Astrocyte (in vitro differentiated cells and primary cell): ENCODE measurements around the gene TBC1D19. TPM values are rescaled to one million over a fixed set of nuclear protein-coding genes. Genes with fewer than 3 reads are reported as not detected.

ENCODE experiments used
- DNase-seq: peaks from one replicate; pipeline ENCODE4 v3.0.0-alpha.2; 2010; ENCODE audit warnings: low read depth
- FAIRE-seq: peaks from 2 replicates; lab custom pipeline; 2011; peaks lifted over from hg19 to GRCh38; lab: Jason Lieb, UNC
- H2AFZ ChIP-seq: 2 replicates; pipeline ENCODE4 v1.6.0; 2012; ENCODE audit warnings: low read depth, low read length, inconsistent platforms
- H3K27ac ChIP-seq: 2 replicates; pipeline ENCODE4 v1.5.1; 2011; ENCODE audit warnings: low read depth, low read length, inconsistent platforms
- H3K27me3 ChIP-seq: 2 replicates; pipeline ENCODE4 v1.6.0; 2011; ENCODE audit warnings: low read length, inconsistent platforms; ENCODE audit not compliant: insufficient read depth
- H3K36me3 ChIP-seq: 2 replicates; pipeline ENCODE4 v1.5.1; 2011; ENCODE audit warnings: low read length, inconsistent platforms; ENCODE audit not compliant: insufficient read depth
- H3K4me1 ChIP-seq: 2 replicates; pipeline ENCODE4 v1.5.1; 2011; ENCODE audit warnings: low read length, inconsistent platforms; ENCODE audit not compliant: insufficient read depth
- H3K4me2 ChIP-seq: 2 replicates; pipeline ENCODE4 v1.6.0; 2012; ENCODE audit warnings: low read length, inconsistent platforms
- H3K4me3 ChIP-seq: 2 replicates; pipeline ENCODE4 v1.5.1; 2011; ENCODE audit warnings: low read depth, mild to moderate bottlenecking, low read length, inconsistent platforms; ENCODE audit not compliant: insufficient read depth
- H3K79me2 ChIP-seq: 2 replicates; pipeline ENCODE4 v1.6.0; 2012; ENCODE audit warnings: mild to moderate bottlenecking, low read length, inconsistent platforms; ENCODE audit not compliant: insufficient read depth
- H3K9ac ChIP-seq: 2 replicates; pipeline ENCODE4 v1.6.0; 2012; ENCODE audit warnings: mild to moderate bottlenecking, low read length, inconsistent platforms
- H3K9me3 ChIP-seq: 2 replicates; pipeline ENCODE4 v1.5.1; 2012; ENCODE audit warnings: low read depth, mild to moderate bottlenecking, low read length, inconsistent platforms; ENCODE audit not compliant: insufficient read depth
- H4K20me1 ChIP-seq: 2 replicates; pipeline ENCODE4 v1.6.0; 2012; ENCODE audit warnings: low read length, inconsistent platforms; ENCODE audit not compliant: insufficient read depth
- H3K27ac Mint-ChIP-seq: one replicate; pipeline ENCODE4 v1.8.0; 2021; ENCODE audit warnings: mild to moderate bottlenecking, mixed read lengths; ENCODE audit not compliant: unreplicated experiment
- H3K27me3 Mint-ChIP-seq: one replicate; pipeline ENCODE4 v1.8.0; 2021; ENCODE audit warnings: low read depth, mixed read lengths; ENCODE audit not compliant: unreplicated experiment
- H3K36me3 Mint-ChIP-seq: one replicate; pipeline ENCODE4 v1.8.0; 2021; ENCODE audit warnings: low read depth, mixed read lengths; ENCODE audit not compliant: unreplicated experiment
- H3K4me1 Mint-ChIP-seq: one replicate; pipeline ENCODE4 v1.8.0; 2021; ENCODE audit warnings: low read depth, mixed read lengths; ENCODE audit not compliant: unreplicated experiment
- H3K4me3 Mint-ChIP-seq: one replicate; pipeline ENCODE4 v1.8.0; 2021; ENCODE audit warnings: mild to moderate bottlenecking, moderate library complexity, mixed read lengths; ENCODE audit not compliant: unreplicated experiment
- H3K9me3 Mint-ChIP-seq: one replicate; pipeline ENCODE4 v1.8.0; 2021; ENCODE audit warnings: mild to moderate bottlenecking, mixed read lengths; ENCODE audit not compliant: unreplicated experiment
- EZH2 ChIP-seq: IDR thresholded peaks from 2 replicates; pipeline ENCODE4 v1.6.1; 2012; ENCODE audit warnings: mild to moderate bottlenecking, low read length, inconsistent platforms; ENCODE audit not compliant: insufficient read depth
- total RNA-seq: library from RNA; stranded (reverse); gene quantifications from 2 replicates; pipeline ENCODE4 v1.2.1, GENCODE V29; 2021
- TF ChIP-seq, protein P1 (sequence below): IDR thresholded peaks from 2 replicates; pipeline ENCODE4 v1.5.1; 2011; ENCODE audit warnings: low read depth, mild to moderate bottlenecking, inconsistent platforms, low read length, moderate library complexity; ENCODE audit not compliant: insufficient read depth

TBC1D19 gene
- total RNA-seq, 1 donor from 2014 or later = 10.5 TPM

DNA sequence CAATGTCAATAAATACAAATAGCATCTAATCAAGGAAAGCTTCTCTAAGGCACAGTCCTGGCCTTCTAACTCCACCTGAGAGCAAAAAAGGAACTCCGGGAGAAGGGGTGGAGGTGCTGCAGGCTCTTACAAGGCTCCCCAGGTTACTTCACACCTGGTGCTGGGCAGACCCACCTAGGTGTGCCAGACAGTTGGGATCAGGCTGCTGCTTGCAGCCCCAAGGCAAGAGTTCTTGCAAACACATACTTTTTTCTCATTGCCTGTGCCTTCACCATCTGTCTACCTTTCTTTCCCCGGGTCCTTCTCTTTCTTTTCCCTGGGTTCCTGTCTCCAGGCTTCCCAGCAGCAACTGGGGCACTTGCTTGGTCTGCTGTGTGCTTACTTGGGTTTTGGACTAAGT, 195.3 kb downstream of the TBC1D19 start:
- peaks cover 2% of the 10 kb centered on the region for H3K4me1 Mint-ChIP-seq
- FAIRE-seq (no peak), DNase-seq (no peak)
- Histone ChIP-seq H3K4me1 (peaks cover 13% of the 10 kb centered on the region), H3K4me2 (no peak overlapping the region), H3K27me3 (no peaks in the 10 kb centered on the region), H2AFZ (no peak overlapping the region), H4K20me1 (no peaks in the 10 kb centered on the region), H3K36me3 (peaks cover 5% of the 10 kb centered on the region), H3K9me3 (no peaks in the 10 kb centered on the region), H3K27ac (no peak overlapping the region), H3K9ac (no peak overlapping the region), H3K4me3 (no peak overlapping the region), H3K79me2 (no peaks in the 10 kb centered on the region)
- H3K4me3 Mint-ChIP-seq = no peak overlapping the region
- peaks cover 6% of the 10 kb centered on the region for H3K36me3 Mint-ChIP-seq
- no peaks in the 10 kb centered on the region for H3K9me3 Mint-ChIP-seq
- TF ChIP-seq, protein P1, sequence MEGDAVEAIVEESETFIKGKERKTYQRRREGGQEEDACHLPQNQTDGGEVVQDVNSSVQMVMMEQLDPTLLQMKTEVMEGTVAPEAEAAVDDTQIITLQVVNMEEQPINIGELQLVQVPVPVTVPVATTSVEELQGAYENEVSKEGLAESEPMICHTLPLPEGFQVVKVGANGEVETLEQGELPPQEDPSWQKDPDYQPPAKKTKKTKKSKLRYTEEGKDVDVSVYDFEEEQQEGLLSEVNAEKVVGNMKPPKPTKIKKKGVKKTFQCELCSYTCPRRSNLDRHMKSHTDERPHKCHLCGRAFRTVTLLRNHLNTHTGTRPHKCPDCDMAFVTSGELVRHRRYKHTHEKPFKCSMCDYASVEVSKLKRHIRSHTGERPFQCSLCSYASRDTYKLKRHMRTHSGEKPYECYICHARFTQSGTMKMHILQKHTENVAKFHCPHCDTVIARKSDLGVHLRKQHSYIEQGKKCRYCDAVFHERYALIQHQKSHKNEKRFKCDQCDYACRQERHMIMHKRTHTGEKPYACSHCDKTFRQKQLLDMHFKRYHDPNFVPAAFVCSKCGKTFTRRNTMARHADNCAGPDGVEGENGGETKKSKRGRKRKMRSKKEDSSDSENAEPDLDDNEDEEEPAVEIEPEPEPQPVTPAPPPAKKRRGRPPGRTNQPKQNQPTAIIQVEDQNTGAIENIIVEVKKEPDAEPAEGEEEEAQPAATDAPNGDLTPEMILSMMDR = no peak
- no peak for TF ChIP-seq EZH2
- no peaks in the 10 kb centered on the region for H3K27me3 Mint-ChIP-seq
- no peak overlapping the region for H3K27ac Mint-ChIP-seq

GRCh38 chr4:26779674-26780073, 195.8 kb downstream of the TBC1D19 start:
- TF ChIP-seq EZH2 = no peak
- TF ChIP-seq, protein P1 = no peak
- no peak overlapping the region for H3K27ac Mint-ChIP-seq
- Histone ChIP-seq H3K27me3 (no peaks in the 10 kb centered on the region), H3K27ac (no peak overlapping the region), H3K79me2 (no peaks in the 10 kb centered on the region), H3K4me1 (peaks cover 13% of the 10 kb centered on the region), H3K9me3 (no peaks in the 10 kb centered on the region), H3K36me3 (peaks cover 3% of the 10 kb centered on the region), H4K20me1 (no peaks in the 10 kb centered on the region), H2AFZ (no peak overlapping the region), H3K9ac (no peak overlapping the region), H3K4me3 (no peak overlapping the region), H3K4me2 (no peak overlapping the region)
- no peak overlapping the region for H3K4me3 Mint-ChIP-seq
- peaks cover 2% of the 10 kb centered on the region for H3K4me1 Mint-ChIP-seq
- H3K9me3 Mint-ChIP-seq = no peaks in the 10 kb centered on the region
- FAIRE-seq (no peak), DNase-seq (peak; percentile 65)
- H3K36me3 Mint-ChIP-seq = peaks cover 4% of the 10 kb centered on the region
- no peaks in the 10 kb centered on the region for H3K27me3 Mint-ChIP-seq

- H3K4me2 ChIP-seq = no peak overlapping the region
- no peak for FAIRE-seq
- no peak for DNase-seq
Observed at GRCh38 chr4:26780539-26780938, 196.7 kb downstream of the TBC1D19 start.

More at GRCh38 chr4:26780539-26780938, 196.7 kb downstream of the TBC1D19 start:
- Histone ChIP-seq H3K9me3 (no peaks in the 10 kb centered on the region), H3K36me3 (no peaks in the 10 kb centered on the region), H4K20me1 (no peaks in the 10 kb centered on the region), H3K4me3 (no peak overlapping the region), H3K9ac (no peak overlapping the region), H3K27me3 (no peaks in the 10 kb centered on the region), H3K27ac (no peak overlapping the region), H3K79me2 (no peaks in the 10 kb centered on the region), H3K4me1 (peaks cover 13% of the 10 kb centered on the region), H2AFZ (no peak overlapping the region)
- Mint-ChIP-seq H3K27me3 (no peaks in the 10 kb centered on the region), H3K27ac (no peak overlapping the region), H3K4me1 (peaks cover 2% of the 10 kb centered on the region), H3K4me3 (no peak overlapping the region), H3K36me3 (peaks cover 7% of the 10 kb centered on the region), H3K9me3 (no peaks in the 10 kb centered on the region)
- TF ChIP-seq EZH2 = no peak
- TF ChIP-seq, protein P1 = no peak
